COLO668 (cell line): ENCODE measurements around the gene LELP1.
A peak's percentile ranks its signal among the peaks of the same experiment; 100 is the strongest.

ENCODE experiments used
- DNase-seq: peaks from one replicate; lab custom pipeline; 2025; ENCODE audit not compliant: unreplicated experiment; lab: John Stamatoyannopoulos, UW

The LELP1 gene

DNA sequence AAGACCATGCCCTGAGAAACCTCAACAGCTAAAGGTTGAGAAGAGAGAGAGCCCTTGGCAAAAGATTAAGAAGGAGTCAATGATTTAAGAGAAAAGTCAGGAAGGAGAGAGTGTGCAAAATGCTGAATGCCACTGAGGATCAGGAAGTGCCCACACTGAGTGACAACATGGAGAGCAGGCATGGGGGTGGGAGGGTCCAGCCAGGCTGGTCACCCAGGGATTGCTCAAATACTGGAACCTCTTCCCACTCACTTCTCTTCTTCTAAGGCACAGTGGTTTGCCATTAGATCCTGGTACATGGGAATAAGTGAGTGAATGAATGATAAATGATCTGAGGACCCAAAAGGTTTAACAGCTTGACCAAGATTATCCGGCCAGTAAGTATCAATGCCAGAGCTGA lies 25.3 kb downstream of the LELP1 start:
- no peak for DNase-seq

GRCh38 chr1:153229076-153229829 lies 26.0 kb downstream of the LELP1 start:
- peak; percentile 23 for DNase-seq

DNA sequence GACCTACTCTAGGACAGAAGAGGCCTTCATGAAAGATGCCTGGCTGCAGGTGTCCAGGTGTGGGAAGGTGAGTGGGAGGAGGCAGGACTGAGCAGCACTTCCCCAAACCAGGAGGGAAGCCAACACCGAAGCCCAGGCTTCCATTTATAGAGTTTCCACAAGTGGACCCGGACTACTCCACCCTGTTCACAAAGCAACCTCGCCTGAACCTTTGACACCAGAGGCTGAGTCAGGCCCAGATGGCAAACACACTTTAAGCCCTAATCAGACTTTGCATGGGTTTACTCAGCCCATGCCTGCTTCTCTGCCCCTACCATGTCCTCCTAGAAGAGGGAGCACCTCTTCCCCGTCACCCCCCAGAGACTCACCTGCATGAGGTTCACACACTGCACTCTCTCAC lies 28.1 kb downstream of the LELP1 start:
- DNase-seq = no peak

- no peak for DNase-seq
These were observed 28.6 kb downstream of the LELP1 start for GRCh38 chr1:153231785-153232184.

GRCh38 chr1:153232553-153232952 lies 29.3 kb downstream of the LELP1 start:
- no peak for DNase-seq

- DNase-seq = no peak
These were observed 30.2 kb downstream of the LELP1 start for GRCh38 chr1:153233448-153233847.

- DNase-seq = no peak
These were observed 35.3 kb downstream of the LELP1 start for GRCh38 chr1:153238527-153238926.

DNA sequence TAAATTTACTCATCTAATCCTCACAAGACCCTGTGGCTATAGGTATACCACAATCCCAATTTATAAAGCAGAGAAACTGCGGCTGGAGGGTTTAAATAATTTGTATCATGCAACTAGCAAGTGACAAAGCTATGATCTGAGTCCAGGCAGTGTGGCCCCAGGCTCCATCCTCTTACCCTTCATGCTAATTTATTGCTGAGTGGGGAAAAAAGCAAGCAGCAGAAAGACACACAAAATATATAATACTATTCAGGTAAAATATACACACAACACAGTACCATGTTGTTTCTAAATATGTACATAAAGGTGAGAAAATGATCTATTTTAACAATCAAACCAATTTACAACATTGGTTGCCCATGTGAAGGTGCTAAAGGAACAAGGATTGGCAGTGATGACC lies 38.9 kb downstream of the LELP1 start:
- DNase-seq = no peak

DNA sequence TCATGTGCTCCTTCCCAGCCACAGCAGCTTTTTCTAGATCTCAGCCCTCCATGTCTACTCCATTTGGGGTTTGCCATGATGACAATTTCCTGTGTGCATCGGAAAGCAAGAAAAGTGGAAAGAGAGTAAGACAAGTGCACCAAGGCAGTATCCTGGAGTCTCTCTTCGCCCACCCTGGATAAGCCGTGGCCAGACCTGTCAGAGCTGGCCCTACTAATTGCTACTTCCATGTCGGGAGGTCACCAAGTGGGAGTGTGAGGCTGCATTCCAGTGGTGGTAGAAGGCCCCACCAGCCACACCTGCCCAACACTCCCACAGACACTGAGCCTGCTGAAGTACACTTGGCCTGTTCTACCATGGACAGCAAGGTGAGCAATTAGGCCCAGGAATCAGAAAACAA lies 42.2 kb downstream of the LELP1 start:
- no peak for DNase-seq

DNA sequence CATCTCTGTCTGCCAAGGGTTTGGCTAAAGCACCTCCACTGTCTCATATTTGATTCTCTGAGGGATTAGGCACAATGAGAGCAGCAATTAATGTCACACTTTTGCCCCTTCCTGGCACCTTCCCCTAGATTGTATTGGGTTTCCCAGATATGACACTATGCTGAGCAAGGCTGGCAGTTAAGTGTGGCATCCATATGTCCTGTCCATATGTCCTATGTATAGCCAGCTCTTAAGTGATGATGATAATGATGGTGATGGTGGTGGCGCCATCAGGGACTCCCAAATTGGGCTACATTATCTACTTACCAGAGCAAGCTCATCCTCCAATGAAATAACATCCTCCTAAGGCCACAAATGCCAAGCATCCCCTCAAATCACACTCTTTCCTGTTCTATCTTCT lies 42.8 kb downstream of the LELP1 start:
- no peak for DNase-seq

DNA sequence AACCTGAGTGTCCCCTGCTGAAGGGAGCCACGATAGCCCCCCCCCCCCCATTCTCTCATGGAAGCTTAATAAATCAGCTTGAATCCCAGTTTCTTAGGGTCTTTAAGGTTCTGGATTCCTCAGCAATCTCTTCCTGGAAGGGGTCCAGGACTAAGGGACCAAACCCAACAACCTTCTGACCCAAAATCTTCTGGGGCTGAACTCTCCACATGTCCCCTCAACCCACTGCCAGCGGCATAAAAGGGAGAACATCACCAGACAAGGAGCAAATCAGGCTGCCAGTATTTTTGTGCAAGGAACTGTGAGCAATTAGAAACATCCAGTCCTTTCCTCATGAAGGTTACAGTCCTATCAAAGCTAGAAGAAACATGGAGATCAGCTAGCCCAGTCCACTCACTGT lies 43.6 kb downstream of the LELP1 start:
- no peak for DNase-seq

DNA sequence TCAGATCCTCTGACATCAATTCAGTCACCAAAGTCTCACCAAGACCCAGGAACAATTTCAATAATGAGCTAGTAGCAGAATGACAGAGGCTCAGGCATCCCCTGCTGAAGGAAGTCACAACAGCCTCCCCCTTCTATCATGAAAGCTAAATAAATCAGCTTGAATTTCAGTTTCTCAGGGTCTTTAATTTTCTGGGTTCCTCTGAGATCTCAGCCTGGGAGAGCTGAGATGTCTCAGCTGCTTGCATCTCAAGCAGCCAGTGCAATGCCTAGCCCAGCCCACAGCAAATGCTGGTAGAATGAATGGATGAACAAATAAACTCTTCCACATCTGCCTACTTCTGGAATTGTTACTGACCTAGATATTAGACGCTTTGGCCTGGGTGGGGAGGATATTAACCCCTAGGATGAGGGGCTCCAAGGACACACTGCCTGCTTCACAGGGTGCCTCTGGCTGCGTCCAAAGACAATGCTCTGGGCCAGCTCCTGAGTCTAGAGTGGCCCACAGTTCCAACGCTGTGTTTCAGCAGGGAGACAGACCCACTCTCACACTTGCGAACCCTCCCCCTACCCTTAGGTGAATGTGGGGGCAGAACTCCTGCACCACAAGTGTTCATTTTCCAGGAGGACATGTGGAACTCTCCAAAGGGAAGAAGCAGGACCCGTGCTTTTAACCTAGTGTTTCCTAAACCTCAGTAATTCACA lies 45.1 kb downstream of the LELP1 start:
- no peak for DNase-seq

DNA sequence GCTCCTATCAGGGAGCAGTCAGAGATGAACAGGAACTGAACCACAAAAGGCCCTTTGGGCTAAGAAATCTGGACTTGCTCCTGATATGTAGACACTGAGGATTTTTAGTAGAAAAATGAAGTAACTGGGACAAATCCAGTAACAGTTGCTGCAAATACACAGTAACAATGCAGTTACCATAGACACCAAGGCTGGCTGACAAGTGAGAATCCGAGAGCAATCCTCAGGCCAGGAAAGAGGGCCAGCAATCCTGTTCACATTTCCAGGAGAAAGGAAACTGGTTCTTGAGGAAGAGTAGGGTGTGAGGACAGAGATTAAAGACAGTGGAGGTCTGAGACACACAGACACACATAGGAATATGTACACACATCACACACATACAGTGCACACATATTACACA lies 46.9 kb downstream of the LELP1 start:
- no peak for DNase-seq

GRCh38 chr1:153251087-153251486 lies 47.9 kb downstream of the LELP1 start:
- DNase-seq = no peak

- no peak for DNase-seq
These were observed 48.3 kb downstream of the LELP1 start for GRCh38 chr1:153251562-153251961.

DNA sequence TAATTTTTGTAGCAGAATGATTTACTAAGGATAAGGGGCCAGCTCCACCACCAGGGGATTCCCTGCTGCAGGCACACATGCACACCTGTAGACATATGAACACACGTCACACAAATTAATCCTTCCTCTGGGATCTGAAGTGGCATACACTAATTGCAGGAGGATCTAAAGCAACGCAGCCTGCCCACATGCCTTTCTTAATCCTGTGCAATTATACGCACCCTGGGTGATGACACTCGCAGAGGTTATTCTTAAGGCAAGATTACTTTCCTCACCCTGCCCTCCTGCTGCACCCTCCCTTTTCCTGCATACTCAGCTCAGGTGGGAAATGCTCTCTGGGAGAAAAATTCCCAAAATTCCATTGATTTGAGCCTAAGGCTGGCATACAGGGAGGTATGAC lies 48.8 kb downstream of the LELP1 start:
- no peak for DNase-seq

- no peak for DNase-seq
These were observed 49.8 kb downstream of the LELP1 start for GRCh38 chr1:153253076-153253475.

DNA sequence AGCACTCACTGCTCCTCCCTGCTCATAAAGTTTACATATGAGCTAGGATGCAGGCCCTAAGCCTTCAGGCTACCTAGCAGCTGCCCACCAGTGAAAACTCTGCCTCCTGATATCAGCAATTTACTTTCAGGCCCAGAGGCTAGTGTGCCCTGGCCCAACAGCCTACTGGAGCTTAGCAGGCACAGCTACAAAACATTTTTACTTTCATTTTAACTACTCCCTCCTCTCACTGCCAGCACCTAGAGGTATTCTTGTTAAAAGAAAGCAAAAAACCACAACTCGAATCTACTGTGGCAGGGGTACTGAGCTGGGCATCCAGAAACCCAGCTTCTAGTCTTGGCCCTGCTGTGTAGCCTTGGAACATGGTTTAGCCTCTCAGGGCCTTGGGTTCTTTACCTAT lies 50.5 kb downstream of the LELP1 start:
- no peak for DNase-seq
